HEK293 (cell line): ENCODE measurements around the gene SMARCD3.

Source experiments
- EGR2 ChIP-seq: fragments of 450-650 bp; formaldehyde crosslinking; IDR thresholded peaks from 2 replicates; pipeline ENCODE4 v1.5.1; 2016; ENCODE audit warnings: low read depth, missing biosample characterization, missing genetic modification characterization
- GLIS2 ChIP-seq: fragments of 450-650 bp; formaldehyde crosslinking; IDR thresholded peaks from 2 replicates; pipeline ENCODE4 v1.5.1; 2016; ENCODE audit warnings: missing biosample characterization, missing genetic modification characterization
- KLF10 ChIP-seq: fragments of 450-650 bp; IDR thresholded peaks from 2 replicates; pipeline ENCODE4 v1.5.1; 2018; ENCODE audit warnings: missing biosample characterization, mild to moderate bottlenecking, missing genetic modification characterization
- KLF7 ChIP-seq: fragments of 450-650 bp; formaldehyde crosslinking; IDR thresholded peaks from 2 replicates; pipeline ENCODE4 v1.5.1; 2016; ENCODE audit warnings: missing biosample characterization, missing genetic modification characterization, borderline replicate concordance
- SCRT2 ChIP-seq: fragments of 450-650 bp; formaldehyde crosslinking; IDR thresholded peaks from 2 replicates; pipeline ENCODE4 v1.5.1; 2016; ENCODE audit warnings: missing biosample characterization, missing genetic modification characterization
- ZEB2 ChIP-seq: fragments of 450-650 bp; formaldehyde crosslinking; IDR thresholded peaks from 2 replicates; pipeline ENCODE4 v1.5.1; 2016; ENCODE audit warnings: missing biosample characterization, missing genetic modification characterization
- ZFHX2 ChIP-seq: fragments of 450-650 bp; formaldehyde crosslinking; conservative IDR thresholded peaks from 2 replicates; pipeline ENCODE4 v1.5.1; 2016; ENCODE audit warnings: missing biosample characterization, missing genetic modification characterization
- ZNF132 ChIP-seq: fragments of 450-650 bp; formaldehyde crosslinking; IDR thresholded peaks from 2 replicates; pipeline ENCODE4 v1.5.1; 2017; ENCODE audit warnings: missing biosample characterization, missing genetic modification characterization, borderline replicate concordance
- ZNF146 ChIP-seq: fragments of 450-650 bp; formaldehyde crosslinking; IDR thresholded peaks from 2 replicates; pipeline ENCODE4 v1.5.1; 2016; ENCODE audit warnings: missing biosample characterization, missing genetic modification characterization
- ZNF16 ChIP-seq: fragments of 450-650 bp; formaldehyde crosslinking; IDR thresholded peaks from 2 replicates; pipeline ENCODE4 v1.5.1; 2016; ENCODE audit warnings: low read depth, missing biosample characterization, missing genetic modification characterization
- ZNF211 ChIP-seq: fragments of 450-650 bp; formaldehyde crosslinking; IDR thresholded peaks from 2 replicates; pipeline ENCODE4 v1.5.1; 2016; ENCODE audit warnings: low read depth, missing biosample characterization, missing genetic modification characterization
- ZNF24 ChIP-seq: fragments of 450-650 bp; formaldehyde crosslinking; IDR thresholded peaks from 2 replicates; pipeline ENCODE4 v1.5.1; 2016; ENCODE audit warnings: missing biosample characterization, missing genetic modification characterization
- ZNF335 ChIP-seq: fragments of 450-650 bp; formaldehyde crosslinking; conservative IDR thresholded peaks from 2 replicates; pipeline ENCODE4 v1.5.1; 2016; ENCODE audit warnings: missing biosample characterization, missing genetic modification characterization
- ZNF350 ChIP-seq: fragments of 450-650 bp; formaldehyde crosslinking; IDR thresholded peaks from 2 replicates; pipeline ENCODE4 v1.5.0; 2017; ENCODE audit warnings: missing biosample characterization, mild to moderate bottlenecking, missing genetic modification characterization
- ZNF561 ChIP-seq: fragments of 450-650 bp; IDR thresholded peaks from 2 replicates; pipeline ENCODE4 v1.5.1; 2018; ENCODE audit warnings: missing biosample characterization, missing genetic modification characterization, borderline replicate concordance
- ZNF610 ChIP-seq: fragments of 450-650 bp; formaldehyde crosslinking; IDR thresholded peaks from 2 replicates; pipeline ENCODE4 v1.5.1; 2016; ENCODE audit warnings: missing biosample characterization, missing genetic modification characterization, borderline replicate concordance
- ZNF621 ChIP-seq: fragments of 450-650 bp; formaldehyde crosslinking; IDR thresholded peaks from 2 replicates; pipeline ENCODE4 v1.5.1; 2017; ENCODE audit warnings: missing biosample characterization, missing genetic modification characterization
- ZNF654 ChIP-seq: fragments of 450-650 bp; formaldehyde crosslinking; IDR thresholded peaks from 2 replicates; pipeline ENCODE4 v1.5.1; 2016; ENCODE audit warnings: low read depth, missing biosample characterization, missing genetic modification characterization
- ZNF777 ChIP-seq: fragments of 450-650 bp; formaldehyde crosslinking; IDR thresholded peaks from 2 replicates; pipeline ENCODE4 v1.5.1; 2017; ENCODE audit warnings: missing biosample characterization, missing genetic modification characterization, borderline replicate concordance
- ZSCAN23 ChIP-seq: fragments of 450-650 bp; formaldehyde crosslinking; IDR thresholded peaks from 2 replicates; pipeline ENCODE4 v1.5.1; 2016; ENCODE audit warnings: missing biosample characterization, missing genetic modification characterization
- TF ChIP-seq, protein P1 (sequence below): fragments of 450-650 bp; IDR thresholded peaks from 2 replicates; pipeline ENCODE4 v1.5.1; 2018; ENCODE audit warnings: missing biosample characterization, missing genetic modification characterization
- TF ChIP-seq, protein P2 (sequence below): fragments of 450-650 bp; formaldehyde crosslinking; optimal IDR thresholded peaks from 2 replicates; pipeline ENCODE3; 2016; ENCODE audit warnings: missing biosample characterization, mild to moderate bottlenecking, missing genetic modification characterization
- TF ChIP-seq, protein P3 (sequence below): fragments of 450-650 bp; formaldehyde crosslinking; IDR thresholded peaks from 2 replicates; pipeline ENCODE4 v1.5.1; 2017; ENCODE audit warnings: missing biosample characterization, missing genetic modification characterization
- TF ChIP-seq, protein P4 (sequence below): fragments of 450-650 bp; formaldehyde crosslinking; IDR thresholded peaks from 2 replicates; pipeline ENCODE4 v1.5.1; 2016; ENCODE audit warnings: missing biosample characterization, missing genetic modification characterization, borderline replicate concordance
- TF ChIP-seq, protein P5 (sequence below): fragments of 450-650 bp; formaldehyde crosslinking; IDR thresholded peaks from 2 replicates; pipeline ENCODE4 v1.5.1; 2016; ENCODE audit warnings: missing biosample characterization, missing genetic modification characterization
- TF ChIP-seq, protein P6 (sequence below): fragments of 450-650 bp; formaldehyde crosslinking; IDR thresholded peaks from 2 replicates; pipeline ENCODE4 v1.5.1; 2016; ENCODE audit warnings: missing biosample characterization, missing genetic modification characterization

Gene SMARCD3

DNA sequence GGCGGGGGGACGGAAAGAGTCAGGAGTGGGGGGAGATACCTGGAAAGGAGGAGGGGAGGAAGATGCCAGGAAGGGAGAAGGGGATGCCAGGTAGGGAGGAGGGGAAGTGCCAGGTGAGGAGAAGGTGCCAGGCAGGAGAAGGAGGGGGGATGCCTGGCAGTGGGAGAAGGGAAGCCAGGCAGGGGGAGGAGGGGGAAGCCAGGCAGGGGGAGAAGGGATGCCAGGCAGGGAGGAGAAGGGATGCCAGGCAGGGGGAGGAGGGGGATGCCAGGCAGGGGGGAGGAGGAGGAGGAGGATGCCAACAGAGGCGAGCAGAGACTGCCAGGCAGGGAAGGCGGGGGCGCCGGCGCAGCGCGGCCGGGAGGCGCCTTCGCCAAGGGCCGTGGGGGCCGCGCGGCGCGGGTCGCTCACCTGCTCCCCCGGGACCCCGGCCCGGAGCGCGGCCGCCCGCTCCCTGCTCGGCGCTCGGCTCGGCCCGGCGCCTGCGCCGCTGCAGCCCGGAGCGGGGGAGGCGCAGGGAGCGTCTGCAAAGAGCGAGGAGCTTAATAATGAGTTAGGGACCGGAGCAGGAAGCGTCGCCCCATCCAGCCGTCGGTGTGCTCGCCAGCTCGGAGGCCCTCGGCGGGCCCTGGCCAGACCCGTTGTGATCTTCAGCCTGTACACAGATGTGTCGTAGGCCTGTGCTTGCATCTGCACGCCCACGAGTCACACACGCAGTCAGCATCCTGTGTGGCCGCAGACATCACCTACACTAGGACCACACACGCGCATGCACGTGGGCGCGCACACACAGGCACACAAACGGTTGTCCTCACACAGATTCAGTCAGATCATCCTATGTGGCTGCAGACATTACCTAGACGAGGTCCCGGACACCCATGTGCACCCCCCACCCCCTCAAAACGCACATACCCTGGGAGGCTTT, 28.4 kb upstream of the SMARCD3 start (continued):
- TF ChIP-seq, protein P1, sequence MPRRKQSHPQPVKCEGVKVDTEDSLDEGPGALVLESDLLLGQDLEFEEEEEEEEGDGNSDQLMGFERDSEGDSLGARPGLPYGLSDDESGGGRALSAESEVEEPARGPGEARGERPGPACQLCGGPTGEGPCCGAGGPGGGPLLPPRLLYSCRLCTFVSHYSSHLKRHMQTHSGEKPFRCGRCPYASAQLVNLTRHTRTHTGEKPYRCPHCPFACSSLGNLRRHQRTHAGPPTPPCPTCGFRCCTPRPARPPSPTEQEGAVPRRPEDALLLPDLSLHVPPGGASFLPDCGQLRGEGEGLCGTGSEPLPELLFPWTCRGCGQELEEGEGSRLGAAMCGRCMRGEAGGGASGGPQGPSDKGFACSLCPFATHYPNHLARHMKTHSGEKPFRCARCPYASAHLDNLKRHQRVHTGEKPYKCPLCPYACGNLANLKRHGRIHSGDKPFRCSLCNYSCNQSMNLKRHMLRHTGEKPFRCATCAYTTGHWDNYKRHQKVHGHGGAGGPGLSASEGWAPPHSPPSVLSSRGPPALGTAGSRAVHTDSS (tag by site-specific recombination), result peak; percentile 15; the same call in 1 of the 2 replicates
- TF ChIP-seq, protein P2, sequence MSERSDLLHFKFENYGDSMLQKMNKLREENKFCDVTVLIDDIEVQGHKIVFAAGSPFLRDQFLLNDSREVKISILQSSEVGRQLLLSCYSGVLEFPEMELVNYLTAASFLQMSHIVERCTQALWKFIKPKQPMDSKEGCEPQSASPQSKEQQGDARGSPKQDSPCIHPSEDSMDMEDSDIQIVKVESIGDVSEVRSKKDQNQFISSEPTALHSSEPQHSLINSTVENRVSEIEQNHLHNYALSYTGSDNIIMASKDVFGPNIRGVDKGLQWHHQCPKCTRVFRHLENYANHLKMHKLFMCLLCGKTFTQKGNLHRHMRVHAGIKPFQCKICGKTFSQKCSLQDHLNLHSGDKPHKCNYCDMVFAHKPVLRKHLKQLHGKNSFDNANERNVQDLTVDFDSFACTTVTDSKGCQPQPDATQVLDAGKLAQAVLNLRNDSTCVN, result peak; percentile 51
- TF ChIP-seq ZNF16 (tag by site-specific recombination) (no peak), KLF10 (tag by site-specific recombination) (no peak), ZNF610 (tag by site-specific recombination) (peak; percentile 49; the same call in 1 of the 2 replicates), GLIS2 (tag by site-specific recombination) (peak; percentile 66), ZSCAN23 (tag by site-specific recombination) (no peak), ZNF350 (tag by site-specific recombination) (no peak), ZNF335 (peak; percentile 87), ZNF146 (tag by site-specific recombination) (no peak), ZNF777 (tag by site-specific recombination) (peak; percentile 93), ZNF654 (tag by site-specific recombination) (no peak), KLF7 (tag by site-specific recombination) (no peak), ZNF24 (tag by site-specific recombination) (no peak), ZEB2 (tag by site-specific recombination) (no peak), SCRT2 (no peak), ZNF132 (tag by site-specific recombination) (no peak), EGR2 (peak; percentile 87), ZNF621 (tag by site-specific recombination) (no peak), ZNF561 (tag by site-specific recombination) (peak; percentile 91), ZNF211 (tag by site-specific recombination) (no peak), ZFHX2 (tag by site-specific recombination) (peak; percentile 96)
- TF ChIP-seq, protein P3, sequence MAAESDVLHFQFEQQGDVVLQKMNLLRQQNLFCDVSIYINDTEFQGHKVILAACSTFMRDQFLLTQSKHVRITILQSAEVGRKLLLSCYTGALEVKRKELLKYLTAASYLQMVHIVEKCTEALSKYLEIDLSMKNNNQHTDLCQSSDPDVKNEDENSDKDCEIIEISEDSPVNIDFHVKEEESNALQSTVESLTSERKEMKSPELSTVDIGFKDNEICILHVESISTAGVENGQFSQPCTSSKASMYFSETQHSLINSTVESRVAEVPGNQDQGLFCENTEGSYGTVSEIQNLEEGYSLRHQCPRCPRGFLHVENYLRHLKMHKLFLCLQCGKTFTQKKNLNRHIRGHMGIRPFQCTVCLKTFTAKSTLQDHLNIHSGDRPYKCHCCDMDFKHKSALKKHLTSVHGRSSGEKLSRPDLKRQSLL (tag by site-specific recombination), result no peak
- TF ChIP-seq, protein P4, sequence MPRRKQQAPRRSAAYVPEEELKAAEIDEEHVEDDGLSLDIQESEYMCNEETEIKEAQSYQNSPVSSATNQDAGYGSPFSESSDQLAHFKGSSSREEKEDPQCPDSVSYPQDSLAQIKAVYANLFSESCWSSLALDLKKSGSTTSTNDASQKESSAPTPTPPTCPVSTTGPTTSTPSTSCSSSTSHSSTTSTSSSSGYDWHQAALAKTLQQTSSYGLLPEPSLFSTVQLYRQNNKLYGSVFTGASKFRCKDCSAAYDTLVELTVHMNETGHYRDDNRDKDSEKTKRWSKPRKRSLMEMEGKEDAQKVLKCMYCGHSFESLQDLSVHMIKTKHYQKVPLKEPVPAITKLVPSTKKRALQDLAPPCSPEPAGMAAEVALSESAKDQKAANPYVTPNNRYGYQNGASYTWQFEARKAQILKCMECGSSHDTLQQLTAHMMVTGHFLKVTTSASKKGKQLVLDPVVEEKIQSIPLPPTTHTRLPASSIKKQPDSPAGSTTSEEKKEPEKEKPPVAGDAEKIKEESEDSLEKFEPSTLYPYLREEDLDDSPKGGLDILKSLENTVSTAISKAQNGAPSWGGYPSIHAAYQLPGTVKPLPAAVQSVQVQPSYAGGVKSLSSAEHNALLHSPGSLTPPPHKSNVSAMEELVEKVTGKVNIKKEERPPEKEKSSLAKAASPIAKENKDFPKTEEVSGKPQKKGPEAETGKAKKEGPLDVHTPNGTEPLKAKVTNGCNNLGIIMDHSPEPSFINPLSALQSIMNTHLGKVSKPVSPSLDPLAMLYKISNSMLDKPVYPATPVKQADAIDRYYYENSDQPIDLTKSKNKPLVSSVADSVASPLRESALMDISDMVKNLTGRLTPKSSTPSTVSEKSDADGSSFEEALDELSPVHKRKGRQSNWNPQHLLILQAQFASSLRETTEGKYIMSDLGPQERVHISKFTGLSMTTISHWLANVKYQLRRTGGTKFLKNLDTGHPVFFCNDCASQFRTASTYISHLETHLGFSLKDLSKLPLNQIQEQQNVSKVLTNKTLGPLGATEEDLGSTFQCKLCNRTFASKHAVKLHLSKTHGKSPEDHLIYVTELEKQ, result no peak
- TF ChIP-seq, protein P5, sequence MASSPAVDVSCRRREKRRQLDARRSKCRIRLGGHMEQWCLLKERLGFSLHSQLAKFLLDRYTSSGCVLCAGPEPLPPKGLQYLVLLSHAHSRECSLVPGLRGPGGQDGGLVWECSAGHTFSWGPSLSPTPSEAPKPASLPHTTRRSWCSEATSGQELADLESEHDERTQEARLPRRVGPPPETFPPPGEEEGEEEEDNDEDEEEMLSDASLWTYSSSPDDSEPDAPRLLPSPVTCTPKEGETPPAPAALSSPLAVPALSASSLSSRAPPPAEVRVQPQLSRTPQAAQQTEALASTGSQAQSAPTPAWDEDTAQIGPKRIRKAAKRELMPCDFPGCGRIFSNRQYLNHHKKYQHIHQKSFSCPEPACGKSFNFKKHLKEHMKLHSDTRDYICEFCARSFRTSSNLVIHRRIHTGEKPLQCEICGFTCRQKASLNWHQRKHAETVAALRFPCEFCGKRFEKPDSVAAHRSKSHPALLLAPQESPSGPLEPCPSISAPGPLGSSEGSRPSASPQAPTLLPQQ (tag by site-specific recombination), result peak; percentile 41
- TF ChIP-seq, protein P6, sequence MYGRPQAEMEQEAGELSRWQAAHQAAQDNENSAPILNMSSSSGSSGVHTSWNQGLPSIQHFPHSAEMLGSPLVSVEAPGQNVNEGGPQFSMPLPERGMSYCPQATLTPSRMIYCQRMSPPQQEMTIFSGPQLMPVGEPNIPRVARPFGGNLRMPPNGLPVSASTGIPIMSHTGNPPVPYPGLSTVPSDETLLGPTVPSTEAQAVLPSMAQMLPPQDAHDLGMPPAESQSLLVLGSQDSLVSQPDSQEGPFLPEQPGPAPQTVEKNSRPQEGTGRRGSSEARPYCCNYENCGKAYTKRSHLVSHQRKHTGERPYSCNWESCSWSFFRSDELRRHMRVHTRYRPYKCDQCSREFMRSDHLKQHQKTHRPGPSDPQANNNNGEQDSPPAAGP, result no peak
